ENCODE data around the gene RAB29.
"Not testable (repeated sequence)": the region's sequence is repeated elsewhere in the genome, so short reads cannot be mapped to it uniquely, and the experiment has no call there.

The RAB29 gene

GRCh38 chr1:205775015-205775716 lies at the start of gene RAB29:
RAB29 (minus strand) TSS chr1:205775482; CDS start chr1:205774956, 526 bp downstream.
- Mint-ChIP-seq H3K4me1 (peaks cover 59% of the 10 kb centered on the region), H3K27ac (peak within 1 kb of the TSS; percentile 92), H3K9me3 (no peaks in the 10 kb centered on the region), H3K27me3 (no peaks in the 10 kb centered on the region), H3K36me3 (peaks cover 29% of the 10 kb centered on the region), H3K4me3 (peak within 1 kb of the TSS; percentile 90)
- CTCF ChIA-PET: interaction anchor here (1.0 to 7.5 kb wide), 3 partner anchors 31 to 144 kb away, joined by 3 to 39 read pairs (median 3); no protein-coding TSS in a partner anchor
- DNase-seq: peak; percentile 94

- CTCF ChIA-PET: interaction anchor here (1.0 to 2.3 kb wide), 3 partner anchors 14 to 166 kb away, joined by 4 to 14 read pairs (median 6); no protein-coding TSS in a partner anchor
- Mint-ChIP-seq H3K27ac (no peak overlapping the region), H3K4me1 (peaks cover 10% of the 10 kb centered on the region), H3K4me3 (no peak overlapping the region), H3K9me3 (no peaks in the 10 kb centered on the region), H3K36me3 (no peaks in the 10 kb centered on the region), H3K27me3 (peaks cover 28% of the 10 kb centered on the region)
- no peak for DNase-seq
Observed at GRCh38 chr1:205824180-205824579, 48.9 kb upstream of the RAB29 start.

- H3K27ac Mint-ChIP-seq: not testable (repeated sequence)
- CTCF ChIA-PET: interaction anchor here (0.6 kb wide), 1 partner anchor 8 kb away, joined by 3 read pairs; no protein-coding TSS in a partner anchor
Observed at GRCh38 chr1:205823260-205823659, 48.0 kb upstream of the RAB29 start.

GRCh38 chr1:205822397-205822796 lies 47.1 kb upstream of the RAB29 start:
- Mint-ChIP-seq H3K4me1 (peaks cover 10% of the 10 kb centered on the region), H3K4me3 (no peak overlapping the region), H3K27ac (no peak overlapping the region), H3K27me3 (peaks cover 16% of the 10 kb centered on the region), H3K36me3 (no peaks in the 10 kb centered on the region), H3K9me3 (no peaks in the 10 kb centered on the region)
- no peak for DNase-seq
- CTCF ChIA-PET: no interaction called here

More at GRCh38 chr1:205823260-205823659, 48.0 kb upstream of the RAB29 start:
- H3K27me3 Mint-ChIP-seq: peaks cover 24% of the 10 kb centered on the region
- not testable (repeated sequence) for H3K9me3 Mint-ChIP-seq, DNase-seq, H3K4me3 Mint-ChIP-seq, H3K36me3 Mint-ChIP-seq
- peaks cover 10% of the 10 kb centered on the region for H3K4me1 Mint-ChIP-seq

- no peak for DNase-seq
- CTCF ChIA-PET: interaction anchor here (0.6 to 0.9 kb wide), 2 partner anchors 8 to 49 kb away, joined by 3 read pairs; no protein-coding TSS in a partner anchor
- no peak overlapping the region for H3K4me3 Mint-ChIP-seq
- no peaks in the 10 kb centered on the region for H3K36me3 Mint-ChIP-seq
- H3K9me3 Mint-ChIP-seq: no peaks in the 10 kb centered on the region
- H3K27ac Mint-ChIP-seq: no peak overlapping the region
- peaks cover 9% of the 10 kb centered on the region for H3K4me1 Mint-ChIP-seq
- H3K27me3 Mint-ChIP-seq: peaks cover 22% of the 10 kb centered on the region
Observed at GRCh38 chr1:205817988-205818387, 42.7 kb upstream of the RAB29 start.

GRCh38 chr1:205817364-205817763 lies 42.1 kb upstream of the RAB29 start:
- Mint-ChIP-seq H3K9me3 (no peaks in the 10 kb centered on the region), H3K36me3 (no peaks in the 10 kb centered on the region), H3K27me3 (peaks cover 23% of the 10 kb centered on the region), H3K4me3 (no peak overlapping the region), H3K4me1 (peaks cover 10% of the 10 kb centered on the region), H3K27ac (no peak overlapping the region)
- CTCF ChIA-PET: interaction anchor here (0.6 to 0.9 kb wide), 2 partner anchors 9 to 48 kb away, joined by 3 read pairs; no protein-coding TSS in a partner anchor
- no peak for DNase-seq

- H3K36me3 Mint-ChIP-seq: peaks cover 7% of the 10 kb centered on the region
- CTCF ChIA-PET: no interaction called here
- no peak overlapping the region for H3K27ac Mint-ChIP-seq
- H3K4me3 Mint-ChIP-seq: peak overlapping the region; percentile 80
- H3K27me3 Mint-ChIP-seq: peaks cover 19% of the 10 kb centered on the region
- peaks cover 30% of the 10 kb centered on the region for H3K4me1 Mint-ChIP-seq
- H3K9me3 Mint-ChIP-seq: no peaks in the 10 kb centered on the region
- DNase-seq: no peak
Observed at GRCh38 chr1:205813755-205814058, 38.4 kb upstream of the RAB29 start.

GRCh38 chr1:205812878-205813754 lies 37.8 kb upstream of the RAB29 start, which contains the start of gene SLC41A1:
SLC41A1 (minus strand) TSS chr1:205813198; CDS start chr1:205810441, 2,757 bp downstream.
- Mint-ChIP-seq H3K27me3 (peaks cover 19% of the 10 kb centered on the region), H3K36me3 (peaks cover 10% of the 10 kb centered on the region), H3K9me3 (no peaks in the 10 kb centered on the region), H3K27ac (peak within 1 kb of the TSS; percentile 75), H3K4me1 (peaks cover 36% of the 10 kb centered on the region), H3K4me3 (peak within 1 kb of the TSS; percentile 85)
- CTCF ChIA-PET: no interaction called here
- DNase-seq: peak; percentile 94

- Mint-ChIP-seq H3K9me3 (no peaks in the 10 kb centered on the region), H3K27ac (peak overlapping the region; percentile 74), H3K4me1 (peaks cover 38% of the 10 kb centered on the region), H3K27me3 (peaks cover 19% of the 10 kb centered on the region), H3K36me3 (peaks cover 10% of the 10 kb centered on the region), H3K4me3 (peak overlapping the region; percentile 85)
- DNase-seq: no peak
- CTCF ChIA-PET: interaction anchor here (0.8 to 2.0 kb wide), 4 partner anchors 21 to 220 kb away, joined by 3 to 9 read pairs (median 4); no protein-coding TSS in a partner anchor
Observed at GRCh38 chr1:205812271-205812877, 37.1 kb upstream of the RAB29 start.

GRCh38 chr1:205811660-205812059 lies 36.4 kb upstream of the RAB29 start:
- DNase-seq: no peak
- Mint-ChIP-seq H3K4me1 (peaks cover 44% of the 10 kb centered on the region), H3K27ac (no peak overlapping the region), H3K4me3 (peak overlapping the region; percentile 85), H3K9me3 (no peaks in the 10 kb centered on the region), H3K27me3 (peaks cover 19% of the 10 kb centered on the region), H3K36me3 (peaks cover 11% of the 10 kb centered on the region)
- CTCF ChIA-PET: interaction anchor here (0.8 to 2.0 kb wide), 4 partner anchors 20 to 220 kb away, joined by 3 to 9 read pairs (median 4); no protein-coding TSS in a partner anchor

GRCh38 chr1:205810448-205811157 lies 35.3 kb upstream of the RAB29 start:
- DNase-seq: no peak
- H3K27me3 Mint-ChIP-seq: peaks cover 19% of the 10 kb centered on the region
- H3K36me3 Mint-ChIP-seq: peaks cover 11% of the 10 kb centered on the region
- CTCF ChIA-PET: interaction anchor here (2.0 to 2.2 kb wide), 2 partner anchors 14 to 19 kb away, joined by 6 to 9 read pairs; no protein-coding TSS in a partner anchor
- peaks cover 54% of the 10 kb centered on the region for H3K4me1 Mint-ChIP-seq
- no peaks in the 10 kb centered on the region for H3K9me3 Mint-ChIP-seq
- peak overlapping the region; percentile 59 for H3K27ac Mint-ChIP-seq
- H3K4me3 Mint-ChIP-seq: no peak overlapping the region

GRCh38 chr1:205809942-205810345 lies 34.7 kb upstream of the RAB29 start:
- CTCF ChIA-PET: interaction anchor here (0.8 to 2.2 kb wide), 3 partner anchors 14 to 18 kb away, joined by 3 to 7 read pairs (median 6); no protein-coding TSS in a partner anchor

GRCh38 chr1:205809469-205809868 lies 34.2 kb upstream of the RAB29 start:
- CTCF ChIA-PET: interaction anchor here (0.8 to 2.2 kb wide), 3 partner anchors 14 to 18 kb away, joined by 3 to 7 read pairs (median 6); no protein-coding TSS in a partner anchor
- no peaks in the 10 kb centered on the region for H3K9me3 Mint-ChIP-seq
- H3K4me3 Mint-ChIP-seq: no peak overlapping the region

More at GRCh38 chr1:205809942-205810345, 34.7 kb upstream of the RAB29 start:
- Mint-ChIP-seq H3K27me3 (peaks cover 19% of the 10 kb centered on the region), H3K4me1 (peaks cover 61% of the 10 kb centered on the region), H3K4me3 (no peak overlapping the region), H3K9me3 (no peaks in the 10 kb centered on the region), H3K27ac (no peak overlapping the region), H3K36me3 (peaks cover 11% of the 10 kb centered on the region)
- no peak for DNase-seq

More at GRCh38 chr1:205809469-205809868, 34.2 kb upstream of the RAB29 start:
- H3K36me3 Mint-ChIP-seq: peaks cover 11% of the 10 kb centered on the region
- H3K27ac Mint-ChIP-seq: no peak overlapping the region
- no peak for DNase-seq
- peaks cover 16% of the 10 kb centered on the region for H3K27me3 Mint-ChIP-seq
- peaks cover 63% of the 10 kb centered on the region for H3K4me1 Mint-ChIP-seq

All from activated naive CD4-positive, alpha-beta T cell treated with anti-CD3 and anti-CD28 coated beads, Interleukin-2, amount 10 ng/mL, durations not matched to agents 7 days and 5 days (primary cell).